H9 (cell line): Measurements from ENCODE around the gene DYNC2H1. TPM values are rescaled to one million over a fixed set of nuclear protein-coding genes. Genes with fewer than 3 reads are reported as not detected.

ENCODE experiments used
- DNase-seq: peaks from one replicate; pipeline ENCODE4 v3.0.0-alpha.2; 2017
- H2AFZ ChIP-seq: one replicate; pipeline ENCODE4 v1.6.1; 2013; ENCODE audit warnings: mild to moderate bottlenecking, low read length, control low read depth, moderate library complexity
- H2AK5ac ChIP-seq: 2 replicates; pipeline ENCODE4 v1.6.1; 2013; ENCODE audit warnings: low read length, control low read depth, mixed read lengths; ENCODE audit not compliant: insufficient read length
- H2BK120ac ChIP-seq: one replicate; pipeline ENCODE4 v1.6.1; 2013; ENCODE audit warnings: low read depth, mild to moderate bottlenecking, low read length, control low read depth, inconsistent platforms; ENCODE audit not compliant: poor library complexity, severe bottlenecking
- H2BK12ac ChIP-seq: 2 replicates; pipeline ENCODE4 v1.6.1; 2013; ENCODE audit warnings: low read length, control low read depth, mixed read lengths, low read depth; ENCODE audit not compliant: insufficient read length
- H2BK15ac ChIP-seq: 2 replicates; pipeline ENCODE4 v1.6.1; 2013; ENCODE audit warnings: low read depth, low read length, control low read depth
- H2BK20ac ChIP-seq: one replicate; pipeline ENCODE4 v1.6.1; 2013; ENCODE audit warnings: low read depth, mild to moderate bottlenecking, low read length, control low read depth, inconsistent platforms; ENCODE audit not compliant: poor library complexity, severe bottlenecking
- H2BK5ac ChIP-seq: 2 replicates; pipeline ENCODE4 v1.6.1; 2013; ENCODE audit warnings: low read length, control low read depth, mixed read lengths; ENCODE audit not compliant: insufficient read length
- H3K14ac ChIP-seq: 2 replicates; pipeline ENCODE4 v1.6.1; 2013; ENCODE audit warnings: low read length, control low read depth; ENCODE audit not compliant: insufficient read depth
- H3K18ac ChIP-seq: 2 replicates; pipeline ENCODE4 v1.6.1; 2013; ENCODE audit warnings: low read depth, mild to moderate bottlenecking, mixed read lengths, low read length, control low read depth; ENCODE audit not compliant: insufficient read length
- H3K23ac ChIP-seq: 2 replicates; pipeline ENCODE4 v1.6.1; 2013; ENCODE audit warnings: low read length, control low read depth, mixed read lengths, low read depth; ENCODE audit not compliant: insufficient read length
- H3K23me2 ChIP-seq: 2 replicates; pipeline ENCODE4 v1.6.1; 2013; ENCODE audit warnings: low read depth, mild to moderate bottlenecking, mixed read lengths, low read length, control low read depth; ENCODE audit not compliant: insufficient read length, poor library complexity, severe bottlenecking
- H3K27ac ChIP-seq: 2 replicates; pipeline ENCODE4 v1.5.1; 2013; ENCODE audit warnings: low read length, control low read depth, mixed read lengths, low read depth; ENCODE audit not compliant: insufficient read length
- H3K27me3 ChIP-seq: 2 replicates; pipeline ENCODE4 v1.6.1; 2013; ENCODE audit warnings: low read length, control low read depth, inconsistent platforms; ENCODE audit not compliant: insufficient read depth
- H3K4ac ChIP-seq: 2 replicates; pipeline ENCODE4 v1.6.1; 2013; ENCODE audit warnings: low read depth, mild to moderate bottlenecking, control low read depth, inconsistent platforms, low read length, moderate library complexity
- H3K4me1 ChIP-seq: 2 replicates; pipeline ENCODE4 v1.6.1; 2013; ENCODE audit warnings: low read length, control low read depth, inconsistent platforms; ENCODE audit not compliant: insufficient read depth
- H3K4me2 ChIP-seq: 2 replicates; pipeline ENCODE4 v1.6.1; 2013; ENCODE audit warnings: low read length, control low read depth, mixed read lengths; ENCODE audit not compliant: insufficient read length, insufficient read depth
- H3K56ac ChIP-seq: 2 replicates; pipeline ENCODE4 v1.6.1; 2013; ENCODE audit warnings: low read depth, mild to moderate bottlenecking, mixed read lengths, low read length, control low read depth; ENCODE audit not compliant: insufficient read length
- H3K79me1 ChIP-seq: 2 replicates; pipeline ENCODE4 v1.6.1; 2013; ENCODE audit warnings: low read depth, mild to moderate bottlenecking, moderate library complexity, low read length, control low read depth, inconsistent platforms; ENCODE audit not compliant: insufficient read depth, poor library complexity, severe bottlenecking
- H3K79me2 ChIP-seq: 2 replicates; pipeline ENCODE4 v1.6.1; 2013; ENCODE audit warnings: low read length, control low read depth, inconsistent platforms; ENCODE audit not compliant: insufficient read depth
- H3K9ac ChIP-seq: 2 replicates; pipeline ENCODE4 v1.6.1; 2013; ENCODE audit warnings: low read length, control low read depth, mixed read lengths; ENCODE audit not compliant: insufficient read length; ENCODE audit errors: extremely low read depth
- H3K9me3 ChIP-seq: one replicate; pipeline ENCODE4 v1.6.1; 2013; ENCODE audit warnings: low read depth, low read length, inconsistent platforms; ENCODE audit not compliant: control insufficient read depth
- H3T11ph ChIP-seq: one replicate; pipeline ENCODE4 v1.6.1; 2013; ENCODE audit warnings: mild to moderate bottlenecking, low read length, control low read depth, inconsistent platforms
- H4K20me1 ChIP-seq: one replicate; pipeline ENCODE4 v1.6.1; 2013; ENCODE audit not compliant: control insufficient read depth, insufficient read length, insufficient read depth
- H4K5ac ChIP-seq: 2 replicates; pipeline ENCODE4 v1.6.1; 2013; ENCODE audit warnings: low read depth, mild to moderate bottlenecking, mixed read lengths, low read length, control low read depth; ENCODE audit not compliant: insufficient read length
- H4K8ac ChIP-seq: replicated peaks from 2 replicates; pipeline ENCODE4 v1.6.1; 2013; ENCODE audit warnings: low read length, control low read depth, mixed read lengths, low read depth; ENCODE audit not compliant: insufficient read length
- H4K91ac ChIP-seq: 2 replicates; pipeline ENCODE4 v1.6.1; 2013; ENCODE audit warnings: low read depth, mild to moderate bottlenecking, moderate library complexity, mixed read lengths, low read length, control low read depth; ENCODE audit not compliant: insufficient read length
- H3K27ac Mint-ChIP-seq, 3 experiments: 2 replicates in 2 of 3; 3 replicates in 1 of 3; pipeline ENCODE4 v1.8.0; 2020 to 2021; ENCODE audit warnings: mixed read lengths in 3 of 3, mild to moderate bottlenecking in 1 of 3, moderate library complexity in 1 of 3
- H3K27me3 Mint-ChIP-seq: 2 replicates; pipeline ENCODE4 v1.8.0; 2021; ENCODE audit warnings: low read depth, mild to moderate bottlenecking, moderate library complexity, mixed read lengths
- H3K36me3 Mint-ChIP-seq, 3 experiments: 2 replicates in 2 of 3; 3 replicates in 1 of 3; pipeline ENCODE4 v1.8.0; 2020 to 2021; ENCODE audit warnings: low read depth in 3 of 3, mixed read lengths in 3 of 3; ENCODE audit not compliant: insufficient read depth in 1 of 3
- H3K4me1 Mint-ChIP-seq, 2 experiments: 2 replicates each; pipeline ENCODE4 v1.8.0; 2020; ENCODE audit warnings: mixed read lengths in 2 of 2
- H3K4me3 Mint-ChIP-seq, 2 experiments: 2 replicates in 1 of 2; 3 replicates in 1 of 2; pipeline ENCODE4 v1.8.0; 2020 to 2021; ENCODE audit warnings: mild to moderate bottlenecking in 2 of 2, mixed read lengths in 2 of 2, moderate library complexity in 1 of 2
- H3K9me3 Mint-ChIP-seq, 2 experiments: 2 replicates in 1 of 2; 3 replicates in 1 of 2; pipeline ENCODE4 v1.8.0; 2020; ENCODE audit warnings: mild to moderate bottlenecking in 2 of 2, mixed read lengths in 2 of 2, moderate library complexity in 1 of 2
- CTCF ChIP-seq: fragments of 200-600 bp; sonication (generic); conservative IDR thresholded peaks from 3 replicates; pipeline ENCODE4 v1.8.0; 2021; ENCODE audit warnings: antibody characterized with exemption, mild to moderate bottlenecking
- WGBS: extraction: QIAGEN DNeasy Blood & Tissue Kit; methylation state at CpG from one replicate; pipeline ENCODE4 v1.1.7; 2013; ENCODE audit warnings: missing lambda C conversion rate, low lambda C conversion rate, mixed read lengths; ENCODE audit not compliant: insufficient read length; ENCODE audit errors: extremely low coverage; 5-methylcytosine and 5-hydroxymethylcytosine counted together
- total RNA-seq: library from RNA; stranded (reverse); gene quantifications from 2 replicates; pipeline ENCODE4 v1.2.1, GENCODE V29; 2021

The DYNC2H1 gene
- total RNA-seq, 1 experiment from 2014 or later, result 13.2 TPM

- no peaks in the 10 kb centered on the region for H3K79me2 ChIP-seq
- no peaks in the 10 kb centered on the region for H3K27me3 ChIP-seq
- peak overlapping the region; percentile 25 to 98 (median 95); a peak in 6 of 7 replicates for H3K27ac Mint-ChIP-seq
- H3K18ac ChIP-seq, result no peak overlapping the region
- H3K56ac ChIP-seq, result no peak overlapping the region
- H3K9me3 ChIP-seq, result no peaks in the 10 kb centered on the region
- no peak for TF ChIP-seq CTCF
- H3K14ac ChIP-seq, result peak overlapping the region; percentile 59; the same call in 1 of the 2 replicates
- no peaks in the 10 kb centered on the region for H3K9me3 Mint-ChIP-seq
- H3K23ac ChIP-seq, result no peak overlapping the region
- no peaks in the 10 kb centered on the region for H3K4me1 ChIP-seq
- H3K27ac ChIP-seq, result no peak overlapping the region
- H2AFZ ChIP-seq, result peak overlapping the region; percentile 7
- H3K79me1 ChIP-seq, result no peaks in the 10 kb centered on the region
- no peak overlapping the region for H4K5ac ChIP-seq
- no peak overlapping the region for H2BK20ac ChIP-seq
- no peak overlapping the region for H4K8ac ChIP-seq
- no CpG with 5 or more reads among the region's 26 CpGs for WGBS
- H3K4me3 Mint-ChIP-seq, result peak overlapping the region; percentile 98
- no peak overlapping the region for H2BK12ac ChIP-seq
- H3T11ph ChIP-seq, result no peak overlapping the region
- peaks cover 7 to 12% (median 8%) of the 10 kb centered on the region in 3 experiments; a peak in 6 of 7 replicates for H3K36me3 Mint-ChIP-seq
- no peaks in the 10 kb centered on the region for H3K27me3 Mint-ChIP-seq
- DNase-seq, result no peak
- no peak overlapping the region for H3K4ac ChIP-seq
- H2BK120ac ChIP-seq, result no peak overlapping the region
- no peak overlapping the region for H2AK5ac ChIP-seq
- peak overlapping the region; percentile 61 for H3K9ac ChIP-seq
- no peak overlapping the region for H2BK15ac ChIP-seq
- no peaks in the 10 kb centered on the region for H4K20me1 ChIP-seq
- no peak overlapping the region for H4K91ac ChIP-seq
- H3K4me2 ChIP-seq, result peak overlapping the region; percentile 94
- no peak overlapping the region for H2BK5ac ChIP-seq
- peaks cover 2% of the 10 kb centered on the region in 2 experiments; a peak in 2 of 4 replicates for H3K4me1 Mint-ChIP-seq
- peaks cover 6% of the 10 kb centered on the region for H3K23me2 ChIP-seq
Observed at GRCh38 chr11:103109818-103110388, 677 bp downstream of the DYNC2H1 start.
